Measurements from ENCODE around the gene FITM1. TPM values are rescaled to one million over a fixed set of nuclear protein-coding genes. Genes with fewer than 3 reads are reported as not detected.

Gene FITM1, protein sequence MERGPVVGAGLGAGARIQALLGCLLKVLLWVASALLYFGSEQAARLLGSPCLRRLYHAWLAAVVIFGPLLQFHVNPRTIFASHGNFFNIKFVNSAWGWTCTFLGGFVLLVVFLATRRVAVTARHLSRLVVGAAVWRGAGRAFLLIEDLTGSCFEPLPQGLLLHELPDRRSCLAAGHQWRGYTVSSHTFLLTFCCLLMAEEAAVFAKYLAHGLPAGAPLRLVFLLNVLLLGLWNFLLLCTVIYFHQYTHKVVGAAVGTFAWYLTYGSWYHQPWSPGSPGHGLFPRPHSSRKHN
- total RNA-seq (2014; rRNA removed; shearing (Covaris generic)) = 0.37 TPM in 1 of 2 replicates, not detected in the other

DNA sequence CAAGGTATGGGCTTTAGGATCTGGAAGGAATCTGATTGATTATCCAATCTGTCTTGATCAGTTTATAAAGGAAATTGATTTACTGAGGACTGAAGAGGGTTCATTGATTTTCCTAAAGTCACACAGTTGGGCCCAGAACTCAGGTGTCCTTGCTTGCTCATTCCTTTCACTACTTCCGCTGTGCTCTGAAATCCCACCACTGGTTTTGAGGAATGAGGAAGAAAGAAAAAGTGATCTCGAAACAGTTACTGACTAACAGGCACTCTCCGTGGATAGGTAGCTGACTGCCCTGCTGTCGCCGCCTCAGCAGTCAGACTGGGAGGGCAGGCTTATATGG, at the start of gene FITM1:
FITM1 (plus strand) TSS at position 280 of the 337 bp plus-strand sequence. CDS start 905 bp downstream, outside the sequence.

DNA sequence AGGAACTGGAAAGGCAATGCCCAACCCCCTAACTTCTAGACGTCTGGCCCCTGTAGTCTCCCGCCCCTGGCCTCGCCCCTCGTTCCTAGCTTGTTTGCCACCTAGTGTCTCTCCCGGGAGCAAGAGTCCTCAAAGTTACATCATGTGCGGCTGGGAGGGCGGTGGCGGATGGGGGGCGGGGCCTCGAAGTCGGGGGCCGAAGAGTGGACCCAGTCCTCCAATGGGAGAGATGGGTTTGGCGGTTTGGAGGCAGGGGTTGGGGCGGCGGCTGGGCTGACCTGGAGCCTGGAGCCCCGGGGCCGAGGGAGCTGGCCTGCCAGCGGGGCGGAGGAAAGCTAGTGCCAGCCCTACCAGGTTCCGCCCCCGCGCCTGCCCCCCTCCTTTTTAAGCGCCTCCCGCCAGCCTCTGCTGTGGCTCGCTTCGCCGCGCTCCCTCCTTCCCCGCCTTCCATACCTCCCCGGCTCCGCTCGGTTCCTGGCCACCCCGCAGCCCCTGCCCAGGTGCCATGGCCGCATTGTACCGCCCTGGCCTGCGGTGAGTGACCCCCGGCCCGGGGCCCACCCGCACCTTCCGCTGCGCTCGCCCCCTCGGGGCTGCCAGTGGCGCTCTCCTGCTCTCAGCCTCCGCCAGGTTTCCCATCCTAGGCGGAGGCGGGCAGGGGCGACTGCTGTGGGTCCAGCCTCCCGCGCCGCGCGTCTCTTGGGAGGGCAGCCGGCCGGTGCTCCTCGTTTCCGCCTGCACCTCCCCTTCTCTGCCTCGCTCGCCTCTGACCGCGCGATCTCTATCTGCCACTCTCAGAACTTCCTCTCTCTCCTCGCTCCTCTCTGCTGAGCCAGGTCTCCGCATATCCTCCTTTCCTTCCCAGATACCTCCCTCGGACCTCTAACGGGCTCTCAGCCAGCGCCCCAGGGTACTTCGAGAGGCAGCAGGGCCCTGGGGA, 36.3 kb upstream of the FITM1 start, which contains the start of gene PCK2:
PCK2 (plus strand) TSS at position 411 of the 940 bp plus-strand sequence; CDS start at position 506, 95 bp downstream.

DNA sequence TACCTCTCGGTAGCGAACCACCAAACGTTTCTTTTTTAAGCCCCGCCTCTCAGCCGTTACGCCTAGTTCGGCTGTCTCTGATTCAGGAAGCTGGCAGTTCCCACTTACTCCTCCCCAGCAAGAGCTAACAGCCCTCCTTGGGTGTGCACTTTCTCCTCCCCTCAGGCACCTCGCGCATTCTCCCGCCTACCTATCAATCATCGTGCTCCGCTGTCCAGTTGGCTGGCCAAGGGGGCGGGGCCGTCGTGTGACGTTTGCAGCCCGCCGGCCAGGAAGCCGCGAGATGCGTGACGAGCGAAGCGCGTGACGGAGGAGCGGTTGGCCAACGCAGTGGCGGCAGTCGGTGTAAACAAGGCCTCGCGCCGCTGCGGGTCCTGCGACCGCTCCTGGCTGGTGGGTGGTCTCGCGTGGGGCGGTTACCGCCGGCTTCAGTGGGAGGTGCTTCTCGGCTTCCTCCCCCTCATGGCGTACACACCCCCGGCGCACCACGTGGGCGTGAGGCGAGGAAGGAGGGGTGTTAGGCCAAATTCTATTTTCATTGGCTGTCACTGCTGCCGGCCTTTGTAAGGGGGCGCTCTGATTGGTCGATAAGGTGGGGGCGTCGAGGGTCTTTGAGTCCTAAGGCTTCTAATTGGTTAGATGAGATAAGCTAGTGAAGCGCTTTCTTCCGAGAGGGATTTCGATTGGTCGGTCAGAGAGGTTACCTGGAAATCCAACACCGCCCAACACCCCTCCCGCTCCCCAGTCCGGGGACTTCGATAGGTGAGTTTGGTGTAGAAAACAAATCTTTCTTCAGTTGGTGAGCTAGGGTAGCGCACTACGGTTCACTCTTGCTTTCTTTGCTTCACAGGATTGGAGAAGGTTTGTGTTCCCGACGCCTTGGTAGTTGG, 15.7 kb upstream of the FITM1 start, which contains the start of the genes DCAF11 and NRL:
DCAF11 (plus strand) TSS at position 246 of the 890 bp plus-strand sequence. CDS start 818 bp downstream, outside the sequence.
NRL (minus strand) TSS at position 418 of the 890 bp plus-strand sequence. CDS start 32,101 bp downstream, outside the sequence.

DNA sequence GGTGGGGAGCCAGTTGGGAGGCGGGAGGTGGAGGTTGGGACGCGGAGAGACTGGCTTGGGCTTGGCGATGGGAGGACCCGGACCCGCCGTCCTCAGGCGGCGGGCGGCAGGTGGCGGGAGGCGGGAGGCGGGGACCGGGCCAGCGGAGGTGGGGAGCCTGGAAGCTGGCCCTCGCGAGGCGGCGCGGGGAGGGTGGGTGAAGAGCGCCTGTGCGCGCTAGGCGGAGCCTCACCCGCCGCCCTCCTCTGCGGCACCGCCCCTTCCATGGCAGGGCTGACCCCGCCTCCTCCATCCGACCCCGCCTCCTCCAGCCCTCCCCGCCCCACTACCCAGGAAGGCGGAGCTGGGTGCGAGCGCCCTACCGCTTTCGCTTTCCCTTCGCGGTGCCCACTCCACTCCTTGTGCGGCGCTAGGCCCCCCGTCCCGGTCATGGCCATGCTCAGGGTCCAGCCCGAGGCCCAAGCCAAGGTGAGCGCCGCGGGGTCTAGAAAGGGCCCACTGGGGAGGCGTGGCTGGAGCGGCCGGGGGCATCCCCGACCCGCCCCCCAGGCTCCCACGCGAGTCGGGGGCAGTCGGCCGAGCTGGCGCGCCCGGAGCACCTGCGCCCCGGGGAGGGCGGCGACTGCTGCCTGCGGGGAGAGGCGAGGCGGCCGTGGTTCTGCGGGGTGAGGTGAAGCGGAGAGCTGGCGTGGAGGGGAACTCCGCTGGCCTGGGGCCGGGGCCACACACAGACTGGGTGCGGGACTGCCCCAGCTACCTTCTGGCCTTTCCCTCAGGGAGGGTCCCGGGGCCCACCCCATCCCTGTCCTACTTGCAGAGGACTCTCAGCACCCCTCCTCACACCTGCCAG, 5.6 kb downstream of the FITM1 start, which contains the start of gene PSME1:
PSME1 (plus strand) TSS at position 361 of the 850 bp plus-strand sequence; CDS start at position 430, 69 bp downstream.

DNA sequence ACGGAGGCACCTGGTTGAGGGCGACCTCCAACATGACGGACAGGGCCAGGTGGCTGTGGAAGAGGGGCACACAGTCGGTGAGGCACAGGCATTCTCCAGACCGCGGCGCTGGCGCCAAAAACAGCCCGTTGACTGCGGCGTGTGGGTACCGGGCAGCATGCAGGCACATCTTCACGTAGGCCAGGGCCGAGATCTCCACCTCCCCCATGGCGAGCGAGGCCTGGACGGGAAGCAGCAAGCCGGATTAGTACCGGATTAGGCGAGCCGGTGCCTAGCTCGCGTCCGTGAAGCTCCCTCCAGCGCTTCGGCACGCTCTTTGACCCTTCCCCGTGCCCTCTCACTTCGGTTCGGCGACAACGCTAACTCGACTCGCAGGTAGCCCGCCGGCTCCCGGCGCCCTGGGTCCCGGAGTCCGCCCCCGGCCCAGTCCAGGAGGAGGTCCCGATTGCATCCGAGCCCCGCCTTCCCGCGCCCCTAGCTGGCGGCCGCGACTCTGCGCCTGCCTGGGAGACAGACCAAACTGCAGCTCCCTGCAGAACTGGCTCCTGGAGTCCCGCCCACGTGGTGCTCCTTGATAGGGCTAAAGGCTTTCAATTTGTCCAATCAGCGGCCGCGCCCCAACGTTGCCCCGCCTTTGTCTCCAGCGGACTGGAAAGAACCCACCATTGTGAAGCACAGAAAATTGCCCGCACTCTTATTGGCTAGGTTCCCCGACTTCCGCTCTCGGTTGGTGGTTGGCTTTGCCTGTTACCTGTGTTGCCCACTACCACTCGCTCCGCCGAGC, 10.8 kb downstream of the FITM1 start, which contains the start of gene EMC9:
EMC9 (minus strand) TSS at position 495 of the 784 bp plus-strand sequence; CDS start at position 208, 287 bp downstream.

DNA sequence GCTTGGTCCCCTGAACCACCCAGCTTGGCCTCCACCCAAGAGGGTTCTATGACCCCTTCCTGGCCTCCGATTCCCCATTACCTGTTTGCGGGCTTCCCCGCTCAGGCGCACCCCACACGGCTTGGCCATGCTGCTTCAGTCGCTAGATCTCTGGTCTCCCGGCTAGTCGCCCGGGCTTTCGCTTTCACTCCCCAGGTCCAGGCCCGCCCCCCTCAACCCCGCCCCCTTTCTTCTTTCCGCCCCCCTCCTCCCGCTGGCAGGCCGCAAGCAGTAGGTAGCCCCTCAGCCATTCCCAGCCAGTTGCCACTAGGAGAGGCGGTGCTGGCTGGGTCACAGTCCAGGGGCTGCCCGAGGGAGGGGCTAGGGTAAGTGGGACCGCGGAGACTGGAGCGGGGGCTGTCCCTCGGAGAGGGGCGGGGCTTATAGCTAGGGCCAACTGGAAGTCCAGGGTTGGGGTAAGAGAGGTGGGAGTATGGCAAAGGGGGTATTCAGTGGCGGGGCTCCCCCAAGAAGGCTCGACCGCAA, 16.1 kb downstream of the FITM1 start, which contains the start of gene PSME2:
PSME2 (minus strand) TSS at position 158 of the 525 bp plus-strand sequence; CDS start at position 129, 29 bp downstream.

DNA sequence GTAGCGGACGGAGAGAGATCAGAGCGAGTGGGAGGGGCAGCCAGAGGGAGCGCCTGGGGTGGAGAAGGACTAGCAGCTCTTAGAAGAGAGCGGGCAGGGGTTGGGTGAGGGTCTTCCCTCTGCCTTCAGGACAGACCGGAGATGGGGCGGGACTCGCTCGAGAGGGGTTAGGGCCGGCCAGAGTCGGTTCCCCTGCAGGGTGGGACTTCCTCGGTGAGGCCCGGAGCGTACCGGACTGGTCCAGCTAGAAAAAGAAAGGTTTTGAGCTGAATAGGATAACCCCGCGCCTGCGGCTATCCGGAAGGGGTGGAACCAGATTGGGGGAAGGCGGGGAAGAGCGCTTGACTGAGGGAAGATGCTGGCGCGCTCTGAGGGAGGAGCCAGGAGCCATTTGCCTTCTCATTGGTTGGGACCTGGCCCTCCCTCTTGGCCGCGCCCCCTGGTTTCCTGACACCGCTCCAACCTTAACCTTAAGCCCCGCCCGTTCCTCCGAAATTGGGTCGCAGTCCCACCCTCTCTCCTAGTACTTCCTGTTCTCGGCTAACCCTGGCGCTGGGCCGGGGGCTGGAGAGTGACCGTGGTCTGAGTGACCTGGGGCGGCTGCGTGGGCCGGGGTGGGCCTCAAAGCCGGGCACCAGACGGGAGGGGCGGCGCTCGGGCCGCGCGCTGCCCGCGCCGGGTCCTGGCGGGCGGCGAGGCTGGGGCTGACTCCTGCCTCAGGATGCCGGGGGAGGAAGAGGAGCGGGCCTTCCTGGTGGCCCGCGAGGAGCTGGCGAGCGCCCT, 16.7 kb downstream of the FITM1 start, which contains the start of gene RNF31:
RNF31 (plus strand) TSS at position 521 of the 783 bp plus-strand sequence; CDS start at position 722, 201 bp downstream.

DNA sequence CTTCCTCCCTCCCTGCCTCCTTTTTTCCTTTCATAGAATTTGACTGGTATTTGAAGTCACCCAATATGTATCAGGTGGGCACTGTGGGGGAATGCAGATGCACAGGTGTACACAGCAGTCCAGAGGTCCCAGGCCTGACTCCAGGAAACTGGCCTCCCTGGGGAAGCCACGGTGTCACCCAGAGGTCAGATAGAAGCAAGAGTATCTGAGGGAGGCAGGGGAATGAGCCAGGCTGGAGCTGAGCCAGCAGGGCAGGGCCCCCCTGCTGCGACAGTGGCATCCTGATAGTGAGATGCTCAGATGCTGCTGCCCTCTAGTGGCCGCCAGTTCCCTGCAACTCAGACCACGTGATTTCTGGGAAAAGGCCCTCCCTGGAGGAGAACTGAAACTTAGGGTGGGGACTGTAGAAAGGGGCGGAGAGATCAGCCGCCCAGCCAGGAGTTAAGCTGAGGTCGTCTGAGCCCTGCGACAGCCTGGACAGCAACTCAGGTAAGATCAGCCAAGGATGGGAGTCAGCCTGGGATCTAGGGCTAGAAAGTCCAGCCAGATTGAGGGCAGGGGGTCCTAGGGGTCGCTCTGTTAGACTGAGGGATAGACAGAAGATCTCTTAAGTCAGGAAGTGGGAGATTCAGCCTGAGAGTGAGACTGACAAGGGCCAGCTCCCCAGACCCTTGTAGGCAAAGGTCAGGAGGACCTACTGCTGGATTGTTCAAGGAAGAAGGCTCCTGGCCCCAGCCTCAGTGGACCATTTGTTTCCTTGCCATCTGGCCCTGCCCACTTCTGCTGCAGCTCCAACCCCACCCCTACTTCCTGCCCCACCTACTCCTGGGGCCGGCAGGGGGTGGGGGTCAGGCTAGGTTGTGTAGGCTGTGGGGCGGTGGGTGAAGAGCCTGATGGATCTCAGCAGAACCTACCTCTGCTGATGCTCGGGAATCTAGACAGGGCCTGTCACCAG, 30.7 kb downstream of the FITM1 start, which contains the start of gene IRF9:
IRF9 (plus strand) TSS at position 416 of the 955 bp plus-strand sequence. CDS start 880 bp downstream, outside the sequence.

DNA sequence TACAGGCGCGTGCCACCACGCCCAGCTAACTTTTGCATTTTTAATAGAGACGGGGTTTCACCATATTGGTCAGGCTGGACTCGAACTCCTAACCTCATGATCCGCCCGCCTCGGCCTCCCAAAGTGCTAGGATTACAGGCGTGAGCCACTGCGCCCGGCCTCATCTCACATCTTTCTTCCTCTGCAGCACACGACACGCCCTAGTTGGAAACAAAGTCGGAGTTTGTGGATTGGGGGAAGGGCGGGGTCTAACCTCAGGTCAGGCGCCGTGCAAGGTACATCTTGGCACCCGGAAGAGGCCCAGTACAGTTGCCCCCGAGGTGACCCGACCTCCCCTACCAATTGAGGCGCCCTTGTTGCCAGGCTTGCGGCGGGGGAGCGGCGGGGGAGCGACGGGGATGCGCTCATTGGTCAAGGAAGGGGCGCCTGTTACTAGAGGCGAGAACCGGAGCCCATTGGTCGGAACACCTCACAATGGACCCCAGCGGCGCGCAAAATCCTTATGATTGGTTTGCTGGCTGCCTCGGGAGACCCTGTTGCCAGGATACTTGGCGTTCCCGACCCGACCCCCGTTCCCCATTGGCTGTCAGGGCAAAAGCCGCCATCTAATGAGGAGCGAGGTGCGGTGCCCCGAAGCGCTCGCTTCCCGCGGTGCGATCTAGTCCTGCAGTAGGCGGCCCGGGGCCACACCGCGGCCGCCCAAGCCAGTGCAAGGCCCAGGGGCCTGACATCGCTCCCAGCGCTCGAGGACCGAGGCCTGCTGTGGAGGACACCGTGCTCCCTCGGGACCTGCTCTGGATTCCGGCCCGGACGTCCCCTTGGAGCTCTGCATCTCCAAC, 41.2 kb downstream of the FITM1 start, which contains the start of gene REC8:
REC8 (plus strand) TSS at position 659 of the 839 bp plus-strand sequence. CDS start 473 bp downstream, outside the sequence.

Small RNAs within 50 kb of the gene (small RNA-seq; reads per million reads assigned to genes)
- not detected for gene IPO4
- not detected for gene IRF9
- gene RNA5SP383 = 13.5 reads per million, percentile 90 among the genes with 10 or more reads in this experiment

Other genes starting within 250 kb of the FITM1 start
- 40.2 and 48.0 TPM in 2 replicates for gene DHRS4, start 176.9 kb upstream of the FITM1 start, total RNA-seq (2014; rRNA removed; shearing (Covaris generic))
- gene DHRS4L2, start 141.7 kb upstream of the FITM1 start, total RNA-seq (2014; rRNA removed; shearing (Covaris generic)) = 20.4 and 23.5 TPM in 2 replicates
- gene CARMIL3, start 78.7 kb upstream of the FITM1 start, total RNA-seq (2014; rRNA removed; shearing (Covaris generic)) = 0.34 and 0.41 TPM in 2 replicates
- not detected in 2 replicates for gene CPNE6, start 59.1 kb upstream of the FITM1 start, total RNA-seq (2014; rRNA removed; shearing (Covaris generic))
- 50.4 and 54.3 TPM in 2 replicates for gene PCK2, start 36.3 kb upstream of the FITM1 start, total RNA-seq (2014; rRNA removed; shearing (Covaris generic))
- 53.4 and 55.0 TPM in 2 replicates for gene DCAF11, start 15.9 kb upstream of the FITM1 start, total RNA-seq (2014; rRNA removed; shearing (Covaris generic))
- 0.94 and 2.0 TPM in 2 replicates for gene NRL, start 15.7 kb upstream of the FITM1 start, total RNA-seq (2014; rRNA removed; shearing (Covaris generic))
- gene PSME1, start 5.5 kb downstream of the FITM1 start, total RNA-seq (2014; rRNA removed; shearing (Covaris generic)) = 156 and 194 TPM in 2 replicates
- gene EMC9, start 10.9 kb downstream of the FITM1 start, total RNA-seq (2014; rRNA removed; shearing (Covaris generic)) = 23.3 and 33.3 TPM in 2 replicates
- gene PSME2, start 16.0 kb downstream of the FITM1 start, total RNA-seq (2014; rRNA removed; shearing (Covaris generic)) = 207 and 210 TPM in 2 replicates
- gene RNF31, start 16.8 kb downstream of the FITM1 start, total RNA-seq (2014; rRNA removed; shearing (Covaris generic)) = 66.8 and 79.3 TPM in 2 replicates
- 9.2 and 18.5 TPM in 2 replicates for gene IRF9, start 30.6 kb downstream of the FITM1 start, total RNA-seq (2014; rRNA removed; shearing (Covaris generic))
- gene REC8, start 41.4 kb downstream of the FITM1 start, total RNA-seq (2014; rRNA removed; shearing (Covaris generic)) = 1.2 and 3.3 TPM in 2 replicates
- 129 and 134 TPM in 2 replicates for gene IPO4, start 58.2 kb downstream of the FITM1 start, total RNA-seq (2014; rRNA removed; shearing (Covaris generic))
- 35.1 and 37.9 TPM in 2 replicates for gene TM9SF1, start 64.8 kb downstream of the FITM1 start, total RNA-seq (2014; rRNA removed; shearing (Covaris generic))
- gene TSSK4, start 75.0 kb downstream of the FITM1 start, total RNA-seq (2014; rRNA removed; shearing (Covaris generic)) = not detected in 2 replicates
- 40.5 and 45.6 TPM in 2 replicates for gene CHMP4A, start 82.8 kb downstream of the FITM1 start, total RNA-seq (2014; rRNA removed; shearing (Covaris generic))
- gene MDP1, start 85.4 kb downstream of the FITM1 start, total RNA-seq (2014; rRNA removed; shearing (Covaris generic)) = 13.8 and 20.6 TPM in 2 replicates
- gene NEDD8, start 101.7 kb downstream of the FITM1 start, total RNA-seq (2014; rRNA removed; shearing (Covaris generic)) = 247 and 277 TPM in 2 replicates
- gene GMPR2, start 102.3 kb downstream of the FITM1 start, total RNA-seq (2014; rRNA removed; shearing (Covaris generic)) = 57.2 and 66.8 TPM in 2 replicates
- 27.6 and 27.8 TPM in 2 replicates for gene TINF2, start 112.0 kb downstream of the FITM1 start, total RNA-seq (2014; rRNA removed; shearing (Covaris generic))
- 0.49 and 1.1 TPM in 2 replicates for gene TGM1, start 132.5 kb downstream of the FITM1 start, total RNA-seq (2014; rRNA removed; shearing (Covaris generic))
- 30.0 and 35.3 TPM in 2 replicates for gene RABGGTA, start 140.9 kb downstream of the FITM1 start, total RNA-seq (2014; rRNA removed; shearing (Covaris generic))
- gene DHRS1, start 169.1 kb downstream of the FITM1 start, total RNA-seq (2014; rRNA removed; shearing (Covaris generic)) = 7.5 and 8.2 TPM in 2 replicates
- 14.6 and 22.7 TPM in 2 replicates for gene NOP9, start 169.2 kb downstream of the FITM1 start, total RNA-seq (2014; rRNA removed; shearing (Covaris generic))
- not detected in 2 replicates for gene CIDEB, start 177.3 kb downstream of the FITM1 start, total RNA-seq (2014; rRNA removed; shearing (Covaris generic))
- 11.0 and 14.6 TPM in 2 replicates for gene LTB4R2, start 179.5 kb downstream of the FITM1 start, total RNA-seq (2014; rRNA removed; shearing (Covaris generic))
- 10.5 and 15.5 TPM in 2 replicates for gene LTB4R, start 180.8 kb downstream of the FITM1 start, total RNA-seq (2014; rRNA removed; shearing (Covaris generic))
- not detected in 2 replicates for gene ADCY4, start 204.4 kb downstream of the FITM1 start, total RNA-seq (2014; rRNA removed; shearing (Covaris generic))
- gene RIPK3, start 209.3 kb downstream of the FITM1 start, total RNA-seq (2014; rRNA removed; shearing (Covaris generic)) = not detected in 2 replicates
- gene NFATC4, start 237.5 kb downstream of the FITM1 start, total RNA-seq (2014; rRNA removed; shearing (Covaris generic)) = 8.6 and 12.2 TPM in 2 replicates